IMR-90 (cell line): ENCODE results near the gene SMTNL1. TPM values are rescaled to one million over a fixed set of nuclear protein-coding genes. Genes with fewer than 3 reads are reported as not detected.

Experiments used
- ATAC-seq: fragments of 200-7000 bp; cut with Tn5 transposase; 2 replicates; pipeline ENCODE4 v1.9.1; 2020; ENCODE audit warnings: low read depth, mild to moderate bottlenecking, moderate library complexity
- BruUV-seq: library from RNA; stranded (reverse); fragments of 400-500 nt; replicated peaks from 2 replicates; lab custom pipeline; 2021; lab: Mats Ljungman, UMichigan
- CTCF ChIA-PET: fragments of 300-600 bp; formaldehyde crosslinking; extraction: SDS; loops from one replicate; lab custom pipeline; 2021; ENCODE audit warnings: antibody characterized with exemption; lab: Yijun Ruan, JAX
- POLR2A ChIA-PET: fragments of 300-600 bp; sonication (Branson Sonifier 250); formaldehyde crosslinking; loops from one replicate; lab custom pipeline; 2022; ENCODE audit warnings: antibody characterized with exemption; ENCODE audit not compliant: unreplicated experiment; lab: Charles Lee
- DNase-seq: peaks from one replicate; pipeline ENCODE4 v3.0.0; 2013
- H2AFZ ChIP-seq: replicated peaks from 2 replicates; pipeline ENCODE3; 2013; ENCODE audit warnings: low read length, mild to moderate bottlenecking; ENCODE audit not compliant: poor library complexity
- H2AK5ac ChIP-seq: 2 replicates; pipeline ENCODE4 v1.6.1; 2013; ENCODE audit warnings: low read depth, low read length, inconsistent platforms
- H2AK9ac ChIP-seq: replicated peaks from 2 replicates; pipeline ENCODE3; 2013; ENCODE audit warnings: mild to moderate bottlenecking, low read depth, low read length, moderate library complexity; ENCODE audit not compliant: poor library complexity
- H2BK120ac ChIP-seq: 2 replicates; pipeline ENCODE4 v1.6.1; 2013; ENCODE audit warnings: low read depth, low read length, inconsistent platforms
- H2BK15ac ChIP-seq: 3 replicates; pipeline ENCODE4 v1.6.1; 2013; ENCODE audit warnings: low read depth, low read length, inconsistent platforms
- H2BK20ac ChIP-seq: 2 replicates; pipeline ENCODE4 v1.6.1; 2013; ENCODE audit warnings: low read depth, mild to moderate bottlenecking, inconsistent platforms, low read length, moderate library complexity
- H2BK5ac ChIP-seq: 2 replicates; pipeline ENCODE4 v1.6.1; 2013; ENCODE audit warnings: mild to moderate bottlenecking, low read depth, low read length, inconsistent platforms; ENCODE audit not compliant: poor library complexity, severe bottlenecking
- H3K14ac ChIP-seq: replicated peaks from 2 replicates; pipeline ENCODE4 v1.6.1; 2013; ENCODE audit warnings: low read depth, low read length, inconsistent platforms
- H3K18ac ChIP-seq: 2 replicates; pipeline ENCODE4 v1.6.1; 2013; ENCODE audit warnings: low read depth, low read length, control low read depth
- H3K23ac ChIP-seq: 2 replicates; pipeline ENCODE4 v1.6.1; 2013; ENCODE audit warnings: low read depth, low read length, inconsistent platforms
- H3K27ac ChIP-seq: 2 replicates; pipeline ENCODE4 v1.5.1; 2013; ENCODE audit warnings: mild to moderate bottlenecking, control low read depth, low read length; ENCODE audit not compliant: insufficient read depth
- H3K27me3 ChIP-seq: 2 replicates; pipeline ENCODE4 v1.6.1; 2013; ENCODE audit warnings: low read length; ENCODE audit not compliant: control insufficient read depth, insufficient read depth
- H3K36me3 ChIP-seq: 2 replicates; pipeline ENCODE4 v1.6.1; 2013; ENCODE audit warnings: low read length, mixed read lengths; ENCODE audit not compliant: control insufficient read depth, insufficient read depth
- H3K4ac ChIP-seq: 2 replicates; pipeline ENCODE4 v1.6.1; 2013; ENCODE audit warnings: low read depth, low read length, inconsistent platforms
- H3K4me1 ChIP-seq: 2 replicates; pipeline ENCODE4 v1.6.1; 2013; ENCODE audit warnings: low read length, mixed read lengths; ENCODE audit not compliant: control insufficient read depth, insufficient read depth
- H3K4me2 ChIP-seq: 2 replicates; pipeline ENCODE4 v1.6.1; 2013; ENCODE audit warnings: low read depth, mild to moderate bottlenecking, control low read depth, low read length, moderate library complexity
- H3K4me3 ChIP-seq: 2 replicates; pipeline ENCODE4 v1.5.1; 2013; ENCODE audit warnings: low read depth, mild to moderate bottlenecking, control low read depth, low read length, moderate library complexity; ENCODE audit not compliant: insufficient read depth
- H3K56ac ChIP-seq: 2 replicates; pipeline ENCODE4 v1.6.1; 2013; ENCODE audit warnings: low read length, inconsistent platforms; ENCODE audit not compliant: insufficient read depth; ENCODE audit errors: extremely low read depth
- H3K79me1 ChIP-seq, 2 experiments: 2 replicates each; pipeline ENCODE4 v1.6.1; 2013; ENCODE audit warnings: low read length in 2 of 2, inconsistent platforms in 1 of 2, low read depth in 1 of 2
- H3K9ac ChIP-seq: 2 replicates; pipeline ENCODE4 v1.6.1; 2013; ENCODE audit warnings: low read depth, low read length, control low read depth
- H3K9me1 ChIP-seq: 2 replicates; pipeline ENCODE4 v1.6.1; 2013; ENCODE audit warnings: low read length, inconsistent platforms; ENCODE audit not compliant: insufficient read depth
- H3K9me3 ChIP-seq: 2 replicates; pipeline ENCODE4 v1.6.1; 2013; ENCODE audit warnings: low read length; ENCODE audit not compliant: control insufficient read depth, insufficient read depth
- H4K20me1 ChIP-seq: 2 replicates; pipeline ENCODE4 v1.6.1; 2013; ENCODE audit warnings: low read length, inconsistent platforms; ENCODE audit not compliant: insufficient read depth
- H4K5ac ChIP-seq: 2 replicates; pipeline ENCODE4 v1.6.1; 2013; ENCODE audit warnings: mild to moderate bottlenecking, low read depth, low read length, control low read depth
- H4K8ac ChIP-seq, 2 experiments: 2 replicates each; pipeline ENCODE4 v1.6.1; 2013; ENCODE audit warnings: low read depth in 2 of 2, low read length in 2 of 2, control low read depth in 1 of 2, inconsistent platforms in 1 of 2
- H4K91ac ChIP-seq: 2 replicates; pipeline ENCODE4 v1.6.1; 2013; ENCODE audit warnings: low read depth, low read length, inconsistent platforms; ENCODE audit not compliant: insufficient read depth
- BHLHE40 ChIP-seq: fragments of 150-350 bp; IDR thresholded peaks from 2 replicates; pipeline ENCODE4 v1.6.1; 2016; ENCODE audit warnings: mild to moderate bottlenecking, low read depth, low read length
- NFE2L2 ChIP-seq: fragments of 150-350 bp; IDR thresholded peaks from 2 replicates; pipeline ENCODE4 v1.6.1; 2016; ENCODE audit warnings: low read depth, mild to moderate bottlenecking, low read length
- POLR2A ChIP-seq: IDR thresholded peaks from 2 replicates; pipeline ENCODE4 v1.6.1; 2012; ENCODE audit warnings: mild to moderate bottlenecking, low read depth, low read length
- RAD21 ChIP-seq: IDR thresholded peaks from 2 replicates; pipeline ENCODE4 v1.6.1; 2012; ENCODE audit warnings: low read length, improper control_type of control experiment
- RFX5 ChIP-seq: IDR thresholded peaks from 2 replicates; pipeline ENCODE4 v1.8.0; 2012; ENCODE audit warnings: low read depth, mild to moderate bottlenecking, low read length, moderate library complexity
- SMC3 ChIP-seq: fragments of 150-350 bp; IDR thresholded peaks from 2 replicates; pipeline ENCODE4 v1.6.1; 2016; ENCODE audit warnings: low read depth, mild to moderate bottlenecking, antibody characterized with exemption, low read length, moderate library complexity
- WGBS, 2 experiments: methylation state at CpG; one replicate each; pipeline versions ENCODE4 v1.1.5 to v1.1.7; 2013; ENCODE audit warnings: missing lambda C conversion rate in 2 of 2; ENCODE audit not compliant: insufficient read length in 1 of 2; ENCODE audit errors: extremely low coverage in 2 of 2; 5-methylcytosine and 5-hydroxymethylcytosine counted together
- dilution Hi-C: fragments of 300-500 bp; cut with HindIII; formaldehyde crosslinking; loops from one replicate; pipeline ENCODE4 v1.14.3; 2018; ENCODE audit warnings: low sequenced_read_pairs; ENCODE audit not compliant: unreplicated experiment
- in situ Hi-C: fragments of 300-500 bp; cut with MboI; formaldehyde crosslinking; loops from 3 replicates; pipeline ENCODE4 v1.14.3; 2019; ENCODE audit warnings: low sequenced_read_pairs, inconsistent platforms, mixed read lengths
- intact Hi-C: fragments of 100-400 bp; cut with micrococcal nuclease; formaldehyde crosslinking; loops from 2 replicates; pipeline ENCODE4 v1.10.0; 2022
- polyA plus RNA-seq, 3 experiments: library from polyadenylated mRNA; depleted of rRNA; stranded (reverse); fragments of >200 nt; gene quantifications; 2 replicates each; pipeline ENCODE4 v1.2.3, GENCODE V29; 2012; ENCODE audit warnings: low replicate concordance in 1 of 3
- total RNA-seq: library from RNA; depleted of rRNA; stranded (reverse); fragments of >200 nt; gene quantifications from 2 replicates; pipeline ENCODE4 v1.2.3, GENCODE V29; 2012
- TF ChIP-seq, protein P1 (sequence below): fragments of 150-350 bp; IDR thresholded peaks from 2 replicates; pipeline ENCODE4 v1.6.1; 2017; ENCODE audit warnings: mild to moderate bottlenecking, antibody characterized with exemption, low read length, low read depth
- TF ChIP-seq, protein P2 (sequence below): conservative IDR thresholded peaks from 2 replicates; pipeline ENCODE4 v1.5.1; 2012; ENCODE audit warnings: mild to moderate bottlenecking, low read depth, low read length, improper control_type of control experiment

The SMTNL1 gene
- total and polyA plus RNA-seq, 2 of the 4 experiments (the other 2 are of a cell fraction) = not detected

DNA sequence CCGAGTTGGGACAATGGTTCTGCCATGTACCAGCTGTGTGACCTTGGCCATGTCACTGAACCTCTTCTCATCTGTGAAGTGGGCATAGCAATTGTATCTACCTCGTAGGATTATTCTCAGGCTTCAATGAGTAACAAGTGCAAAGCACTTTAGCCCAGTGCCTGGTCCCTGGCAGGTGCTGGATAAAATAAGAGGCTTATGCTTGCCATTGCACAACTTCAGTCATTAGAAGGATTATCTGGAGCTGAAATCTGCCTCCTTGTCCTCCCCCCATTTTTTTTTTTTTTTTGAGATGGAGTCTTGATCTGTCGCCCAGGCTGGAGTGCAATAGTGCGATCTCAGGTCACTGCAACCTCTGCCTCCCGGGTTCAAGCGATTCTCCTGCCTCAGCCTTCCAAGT lies 7.2 kb downstream of the SMTNL1 start:
- no peaks in the 10 kb centered on the region for H3K9me3 ChIP-seq
- no peak overlapping the region for H2BK20ac ChIP-seq
- H4K20me1 ChIP-seq = no peaks in the 10 kb centered on the region
- H2BK5ac ChIP-seq = no peak overlapping the region
- ChIA-PET CTCF (interaction anchor here (0.6 to 1.5 kb wide), 2 partner anchors 97 to 100 kb away, joined by 3 to 4 read pairs; no protein-coding TSS in a partner anchor), POLR2A (no interaction called here)
- no peak overlapping the region for H3K4ac ChIP-seq
- H3K4me2 ChIP-seq = no peak overlapping the region
- H3K23ac ChIP-seq = no peak overlapping the region
- peaks cover 13% of the 10 kb centered on the region for H3K27me3 ChIP-seq
- WGBS, 2 experiments = 100% methylated on average over 1 of the region's 6 CpGs; no CpG with 5 or more reads in 1 of the 2 experiments
- ATAC-seq (no peak), DNase-seq (no peak)
- H2AFZ ChIP-seq = no peak overlapping the region
- BruUV-seq = no TSS peak
- H3K14ac ChIP-seq = no peak overlapping the region
- H2BK120ac ChIP-seq = no peak overlapping the region
- dilution Hi-C loops (no loop called here), intact Hi-C loops (no loop called here), in situ Hi-C loops (no loop called here)
- no peak overlapping the region for H3K9ac ChIP-seq
- no peak overlapping the region for H3K56ac ChIP-seq
- no peak overlapping the region for H3K18ac ChIP-seq
- no peak overlapping the region for H2AK5ac ChIP-seq
- no peak overlapping the region for H3K27ac ChIP-seq
- no peak overlapping the region for H2AK9ac ChIP-seq
- H3K4me1 ChIP-seq = no peaks in the 10 kb centered on the region; the same call in 1 of the 2 replicates
- H3K4me3 ChIP-seq = no peak overlapping the region
- H4K8ac ChIP-seq = no peak overlapping the region
- H3K79me1 ChIP-seq = no peaks in the 10 kb centered on the region
- H3K9me1 ChIP-seq = no peaks in the 10 kb centered on the region
- H2BK15ac ChIP-seq = no peak overlapping the region
- H4K5ac ChIP-seq = no peak overlapping the region
- H3K36me3 ChIP-seq = peaks cover 4% of the 10 kb centered on the region
- no peak overlapping the region for H4K91ac ChIP-seq
- TF ChIP-seq RAD21 (no peak), BHLHE40 (no peak), POLR2A (no peak), RFX5 (no peak), NFE2L2 (no peak), SMC3 (no peak)
- TF ChIP-seq, protein P1, sequence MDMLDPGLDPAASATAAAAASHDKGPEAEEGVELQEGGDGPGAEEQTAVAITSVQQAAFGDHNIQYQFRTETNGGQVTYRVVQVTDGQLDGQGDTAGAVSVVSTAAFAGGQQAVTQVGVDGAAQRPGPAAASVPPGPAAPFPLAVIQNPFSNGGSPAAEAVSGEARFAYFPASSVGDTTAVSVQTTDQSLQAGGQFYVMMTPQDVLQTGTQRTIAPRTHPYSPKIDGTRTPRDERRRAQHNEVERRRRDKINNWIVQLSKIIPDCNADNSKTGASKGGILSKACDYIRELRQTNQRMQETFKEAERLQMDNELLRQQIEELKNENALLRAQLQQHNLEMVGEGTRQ = no peak
- TF ChIP-seq, protein P2, sequence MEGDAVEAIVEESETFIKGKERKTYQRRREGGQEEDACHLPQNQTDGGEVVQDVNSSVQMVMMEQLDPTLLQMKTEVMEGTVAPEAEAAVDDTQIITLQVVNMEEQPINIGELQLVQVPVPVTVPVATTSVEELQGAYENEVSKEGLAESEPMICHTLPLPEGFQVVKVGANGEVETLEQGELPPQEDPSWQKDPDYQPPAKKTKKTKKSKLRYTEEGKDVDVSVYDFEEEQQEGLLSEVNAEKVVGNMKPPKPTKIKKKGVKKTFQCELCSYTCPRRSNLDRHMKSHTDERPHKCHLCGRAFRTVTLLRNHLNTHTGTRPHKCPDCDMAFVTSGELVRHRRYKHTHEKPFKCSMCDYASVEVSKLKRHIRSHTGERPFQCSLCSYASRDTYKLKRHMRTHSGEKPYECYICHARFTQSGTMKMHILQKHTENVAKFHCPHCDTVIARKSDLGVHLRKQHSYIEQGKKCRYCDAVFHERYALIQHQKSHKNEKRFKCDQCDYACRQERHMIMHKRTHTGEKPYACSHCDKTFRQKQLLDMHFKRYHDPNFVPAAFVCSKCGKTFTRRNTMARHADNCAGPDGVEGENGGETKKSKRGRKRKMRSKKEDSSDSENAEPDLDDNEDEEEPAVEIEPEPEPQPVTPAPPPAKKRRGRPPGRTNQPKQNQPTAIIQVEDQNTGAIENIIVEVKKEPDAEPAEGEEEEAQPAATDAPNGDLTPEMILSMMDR = no peak
